ENCODE measurements around the gene CRTC1.

CRTC1 gene

DNA sequence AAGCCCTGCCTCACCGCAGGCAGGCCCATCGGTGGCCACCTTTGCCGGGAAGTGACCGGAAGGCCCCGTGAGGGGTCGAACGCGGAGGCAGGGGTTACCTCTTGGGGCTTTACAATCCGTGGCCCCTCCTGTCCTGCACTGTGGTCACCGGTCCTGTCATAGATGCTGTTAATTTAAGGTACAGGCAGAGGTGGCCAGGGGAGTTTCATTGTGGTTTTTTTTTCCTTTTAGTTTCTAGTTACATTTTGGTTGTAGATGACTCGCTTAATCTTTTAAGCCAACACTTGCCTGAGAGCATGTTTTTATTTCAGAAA is 94.6 kb downstream of the CRTC1 start:
- no peak overlapping the region for H3K4me3 ChIP-seq (ENCODE audit: low read length in 2 of 2)
- H3K27me3 ChIP-seq (ENCODE audit: control insufficient read depth in 1 of 2, insufficient read depth in 2 of 2, low read length in 2 of 2), result peaks cover 0 to 2% of the 10 kb centered on the region in 2 donors
- no peaks in the 10 kb centered on the region for H3K36me3 ChIP-seq (ENCODE audit: control insufficient read depth in 2 of 2, insufficient read depth in 2 of 2, low read length in 2 of 2)
- no peak overlapping the region for H3K9ac ChIP-seq (ENCODE audit: low read length in 2 of 2)
- peaks cover 4% of the 10 kb centered on the region for H3K4me1 ChIP-seq (ENCODE audit: control insufficient read depth, insufficient read depth, low read length)
- H3K9me3 ChIP-seq (ENCODE audit: control insufficient read depth in 2 of 2, low read length in 2 of 2), result no peaks in the 10 kb centered on the region
- no peak overlapping the region for H3K27ac ChIP-seq (ENCODE audit: low read length)

DNA sequence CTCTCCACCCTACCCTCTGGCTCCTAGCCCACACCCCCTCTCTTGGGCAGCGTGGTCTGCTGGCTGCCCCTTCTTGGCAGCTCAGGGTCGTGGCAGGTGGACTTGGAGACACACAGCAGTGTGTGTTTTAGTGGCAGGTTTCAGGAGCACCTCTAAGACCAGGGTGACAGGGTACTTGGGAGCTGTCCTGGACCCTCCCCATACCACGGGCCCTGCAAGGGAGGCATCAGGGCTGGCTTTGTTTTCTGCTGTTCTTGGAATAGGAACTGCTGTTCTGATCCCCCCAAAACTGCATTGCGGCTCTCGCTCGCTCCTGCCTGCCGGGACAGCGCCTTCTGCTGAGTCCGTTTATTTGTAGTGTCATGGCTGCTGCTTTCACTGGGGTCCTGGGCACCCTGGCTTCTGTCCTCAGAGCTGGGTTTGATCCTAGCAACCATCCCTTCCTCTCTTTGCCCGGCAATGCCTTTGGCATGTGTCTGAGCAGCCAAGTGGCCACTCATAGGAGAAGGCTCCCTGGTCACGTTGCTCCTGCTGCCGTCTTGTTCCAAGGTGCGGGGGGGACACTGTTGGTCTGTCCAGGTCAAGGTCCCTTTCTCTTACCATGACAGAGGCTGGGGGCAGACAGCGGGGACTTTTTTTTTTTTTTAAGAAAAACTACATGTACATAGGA is 95.5 kb downstream of the CRTC1 start:
- no peak overlapping the region for H3K4me3 ChIP-seq (ENCODE audit: low read length in 2 of 2)
- H3K27me3 ChIP-seq (ENCODE audit: control insufficient read depth in 1 of 2, insufficient read depth in 2 of 2, low read length in 2 of 2), result peaks cover 0 to 2% of the 10 kb centered on the region in 2 donors
- no peak overlapping the region for H3K9ac ChIP-seq (ENCODE audit: low read length in 2 of 2)
- peaks cover 4% of the 10 kb centered on the region for H3K4me1 ChIP-seq (ENCODE audit: control insufficient read depth, insufficient read depth, low read length)
- no peak overlapping the region for H3K27ac ChIP-seq (ENCODE audit: low read length)
- no peaks in the 10 kb centered on the region for H3K9me3 ChIP-seq (ENCODE audit: control insufficient read depth in 2 of 2, low read length in 2 of 2)
- no peaks in the 10 kb centered on the region for H3K36me3 ChIP-seq (ENCODE audit: control insufficient read depth in 2 of 2, insufficient read depth in 2 of 2, low read length in 2 of 2)

DNA sequence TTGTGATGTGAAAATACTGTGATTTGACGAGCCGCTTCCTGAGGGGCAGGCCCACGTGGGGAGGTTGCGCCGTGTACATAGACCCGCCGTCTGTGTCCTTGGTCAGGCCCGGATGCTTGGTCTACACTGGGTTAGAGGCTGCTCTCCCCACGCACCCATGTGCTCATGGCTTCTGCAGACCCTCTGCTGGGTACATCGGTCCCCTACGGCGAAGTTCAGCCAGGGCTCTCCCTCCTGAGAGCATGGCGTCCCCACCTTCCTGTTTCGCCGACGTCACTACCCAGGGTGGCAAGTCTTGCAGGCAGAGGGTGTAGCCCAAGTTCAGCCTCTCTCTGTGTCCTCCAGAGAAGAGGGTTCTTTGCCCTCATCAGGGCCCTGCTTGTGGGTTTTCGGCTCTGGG is 96.6 kb downstream of the CRTC1 start:
- H3K9me3 ChIP-seq (ENCODE audit: control insufficient read depth in 2 of 2, low read length in 2 of 2), result no peaks in the 10 kb centered on the region
- H3K27me3 ChIP-seq (ENCODE audit: control insufficient read depth in 1 of 2, insufficient read depth in 2 of 2, low read length in 2 of 2), result peaks cover 0 to 5% of the 10 kb centered on the region in 2 donors
- no peak overlapping the region for H3K27ac ChIP-seq (ENCODE audit: low read length)
- H3K4me3 ChIP-seq (ENCODE audit: low read length in 2 of 2), result no peak overlapping the region
- H3K36me3 ChIP-seq (ENCODE audit: control insufficient read depth in 2 of 2, insufficient read depth in 2 of 2, low read length in 2 of 2), result no peaks in the 10 kb centered on the region
- peaks cover 4% of the 10 kb centered on the region for H3K4me1 ChIP-seq (ENCODE audit: control insufficient read depth, insufficient read depth, low read length)
- no peak overlapping the region for H3K9ac ChIP-seq (ENCODE audit: low read length in 2 of 2)

DNA sequence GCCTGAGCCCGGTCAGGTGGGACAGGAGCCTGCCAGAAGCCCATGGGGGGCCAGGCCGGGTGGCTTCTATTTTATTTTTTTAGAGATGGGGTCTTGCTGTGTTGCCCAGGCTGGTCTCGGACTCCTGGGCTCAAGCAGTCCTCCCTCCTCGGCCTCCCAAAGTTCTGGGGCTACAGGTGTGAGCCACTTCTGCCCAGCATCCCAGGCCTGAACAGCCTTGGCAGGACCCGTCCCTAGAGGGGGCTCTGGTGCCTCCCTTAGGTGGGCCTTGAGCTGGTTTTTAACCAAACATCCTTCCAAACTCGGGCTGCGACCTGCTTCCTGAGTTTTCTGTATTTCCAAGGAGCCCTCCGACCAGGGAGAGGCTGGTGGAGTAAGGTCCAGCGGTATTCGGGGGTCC is 97.2 kb downstream of the CRTC1 start:
- H3K9me3 ChIP-seq (ENCODE audit: control insufficient read depth in 2 of 2, low read length in 2 of 2), result no peaks in the 10 kb centered on the region
- no peak overlapping the region for H3K27ac ChIP-seq (ENCODE audit: low read length)
- H3K36me3 ChIP-seq (ENCODE audit: control insufficient read depth in 2 of 2, insufficient read depth in 2 of 2, low read length in 2 of 2), result no peaks in the 10 kb centered on the region
- H3K9ac ChIP-seq (ENCODE audit: low read length in 2 of 2), result no peak overlapping the region
- H3K4me1 ChIP-seq (ENCODE audit: control insufficient read depth, insufficient read depth, low read length), result peaks cover 8% of the 10 kb centered on the region
- H3K4me3 ChIP-seq (ENCODE audit: low read length in 2 of 2), result no peak overlapping the region
- peaks cover 4 to 6% of the 10 kb centered on the region in 2 donors for H3K27me3 ChIP-seq (ENCODE audit: control insufficient read depth in 1 of 2, insufficient read depth in 2 of 2, low read length in 2 of 2)

DNA sequence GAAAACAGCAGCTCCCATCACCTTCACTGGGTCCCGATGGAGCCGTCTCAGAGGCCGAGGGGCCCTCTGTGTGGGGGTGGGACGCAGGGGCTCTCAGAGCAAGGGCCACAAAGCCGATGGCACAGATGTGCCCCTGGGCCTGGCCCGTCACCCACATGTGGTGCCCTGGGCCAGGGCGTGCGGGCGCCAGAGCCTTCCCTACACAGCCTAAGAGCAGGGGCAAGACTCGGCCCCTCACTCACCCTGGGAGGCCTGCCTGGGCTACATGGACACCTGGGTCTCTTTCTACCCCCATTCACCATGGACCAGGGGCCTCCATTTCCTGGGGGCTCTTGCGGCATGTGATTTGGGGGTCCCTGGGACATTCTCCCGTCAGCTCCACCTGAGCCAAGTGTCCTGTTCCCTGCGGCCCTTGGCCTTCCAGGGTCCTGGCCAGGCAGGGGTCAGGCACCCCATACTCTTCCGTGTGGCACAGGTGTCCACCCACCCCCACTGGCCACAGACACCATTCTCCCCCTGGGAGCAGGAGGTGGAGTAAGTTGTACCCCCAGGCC is 97.6 kb downstream of the CRTC1 start:
- Histone ChIP-seq H3K4me1 (ENCODE audit: control insufficient read depth, insufficient read depth, low read length) (peaks cover 10% of the 10 kb centered on the region), H3K9me3 (ENCODE audit: control insufficient read depth in 2 of 2, low read length in 2 of 2) (no peaks in the 10 kb centered on the region), H3K9ac (ENCODE audit: low read length in 2 of 2) (no peak overlapping the region), H3K4me3 (ENCODE audit: low read length in 2 of 2) (no peak overlapping the region), H3K27ac (ENCODE audit: low read length) (no peak overlapping the region), H3K27me3 (ENCODE audit: control insufficient read depth in 1 of 2, insufficient read depth in 2 of 2, low read length in 2 of 2) (peaks cover 6 to 8% of the 10 kb centered on the region in 2 donors), H3K36me3 (ENCODE audit: control insufficient read depth in 2 of 2, insufficient read depth in 2 of 2, low read length in 2 of 2) (no peaks in the 10 kb centered on the region)

DNA sequence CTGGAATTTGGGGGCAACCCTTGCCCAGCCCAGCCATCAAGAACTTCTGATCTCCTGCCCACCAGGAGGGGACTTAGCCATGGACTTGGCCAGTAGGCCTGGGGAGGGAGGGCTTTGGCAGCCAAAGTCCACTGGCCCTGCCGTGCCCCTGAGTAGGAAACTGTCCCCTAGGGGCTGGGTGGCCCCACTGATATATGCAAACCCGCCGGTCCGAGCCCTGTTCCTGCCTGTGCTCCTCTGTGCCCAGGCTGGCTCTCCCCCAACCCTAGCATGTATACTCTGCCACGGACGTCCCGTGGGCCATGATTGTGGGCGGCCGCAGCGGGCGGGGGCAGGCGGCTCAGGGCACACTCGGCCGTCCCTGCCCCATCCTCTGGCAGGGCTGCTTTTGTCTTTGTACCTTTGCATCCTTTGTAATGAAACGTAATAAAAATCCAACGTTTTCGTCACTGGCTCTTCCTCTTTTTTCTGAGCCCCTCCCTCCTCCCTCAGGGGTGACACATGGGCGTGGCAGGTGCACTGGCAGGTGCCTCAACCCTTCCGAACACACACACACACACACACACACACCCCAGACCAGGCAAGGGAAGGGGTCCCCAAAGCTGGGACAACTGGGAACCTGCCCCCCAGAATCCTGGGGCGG is 98.5 kb downstream of the CRTC1 start:
- Histone ChIP-seq H3K27me3 (ENCODE audit: control insufficient read depth in 1 of 2, insufficient read depth in 2 of 2, low read length in 2 of 2) (peaks cover 8 to 13% of the 10 kb centered on the region in 2 donors), H3K27ac (ENCODE audit: low read length) (no peak overlapping the region), H3K36me3 (ENCODE audit: control insufficient read depth in 2 of 2, insufficient read depth in 2 of 2, low read length in 2 of 2) (no peaks in the 10 kb centered on the region), H3K4me3 (ENCODE audit: low read length in 2 of 2) (no peak overlapping the region), H3K9me3 (ENCODE audit: control insufficient read depth in 2 of 2, low read length in 2 of 2) (no peaks in the 10 kb centered on the region), H3K4me1 (ENCODE audit: control insufficient read depth, insufficient read depth, low read length) (peaks cover 13% of the 10 kb centered on the region), H3K9ac (ENCODE audit: low read length in 2 of 2) (no peak overlapping the region)

DNA sequence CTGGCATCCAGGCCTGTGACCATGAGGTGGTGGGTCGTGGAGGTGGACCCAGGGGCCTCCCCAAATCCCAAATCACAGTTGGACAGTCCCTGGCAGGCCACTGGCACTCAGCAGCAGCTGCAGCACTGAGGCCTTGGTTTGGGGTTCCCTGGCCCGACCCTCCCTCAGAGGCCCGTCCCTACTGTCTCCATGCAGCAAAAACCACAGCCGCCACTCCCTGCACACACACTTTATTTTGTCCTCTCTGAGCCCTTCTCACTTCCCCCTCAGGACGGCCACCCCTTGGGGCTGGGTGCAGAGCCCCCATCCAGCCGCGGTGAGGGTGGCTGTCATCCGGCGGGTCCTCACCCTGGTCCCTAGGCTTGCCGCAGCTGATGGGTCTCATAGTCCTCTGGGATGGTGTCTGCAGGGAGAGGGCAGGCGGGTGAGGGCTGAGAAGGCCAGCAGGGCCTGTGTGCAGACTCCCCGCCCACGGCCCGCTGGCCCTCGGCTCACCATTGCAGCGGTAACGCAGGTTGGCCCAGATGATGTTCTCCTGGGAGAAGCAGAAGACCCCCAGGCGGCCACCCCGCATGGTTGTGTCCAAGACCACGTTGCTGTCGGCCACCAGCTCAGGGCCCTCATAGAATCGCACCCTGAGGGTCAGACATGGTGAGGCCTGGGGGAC is 99.2 kb downstream of the CRTC1 start:
- no peak overlapping the region for H3K27ac ChIP-seq (ENCODE audit: low read length)
- H3K36me3 ChIP-seq (ENCODE audit: control insufficient read depth in 2 of 2, insufficient read depth in 2 of 2, low read length in 2 of 2), result no peaks in the 10 kb centered on the region
- H3K9ac ChIP-seq (ENCODE audit: low read length in 2 of 2), result no peak overlapping the region
- H3K4me3 ChIP-seq (ENCODE audit: low read length in 2 of 2), result no peak overlapping the region
- H3K4me1 ChIP-seq (ENCODE audit: control insufficient read depth, insufficient read depth, low read length), result peaks cover 13% of the 10 kb centered on the region
- H3K27me3 ChIP-seq (ENCODE audit: control insufficient read depth in 1 of 2, insufficient read depth in 2 of 2, low read length in 2 of 2), result peaks cover 14 to 20% of the 10 kb centered on the region in 2 donors
- no peaks in the 10 kb centered on the region for H3K9me3 ChIP-seq (ENCODE audit: control insufficient read depth in 2 of 2, low read length in 2 of 2)

DNA sequence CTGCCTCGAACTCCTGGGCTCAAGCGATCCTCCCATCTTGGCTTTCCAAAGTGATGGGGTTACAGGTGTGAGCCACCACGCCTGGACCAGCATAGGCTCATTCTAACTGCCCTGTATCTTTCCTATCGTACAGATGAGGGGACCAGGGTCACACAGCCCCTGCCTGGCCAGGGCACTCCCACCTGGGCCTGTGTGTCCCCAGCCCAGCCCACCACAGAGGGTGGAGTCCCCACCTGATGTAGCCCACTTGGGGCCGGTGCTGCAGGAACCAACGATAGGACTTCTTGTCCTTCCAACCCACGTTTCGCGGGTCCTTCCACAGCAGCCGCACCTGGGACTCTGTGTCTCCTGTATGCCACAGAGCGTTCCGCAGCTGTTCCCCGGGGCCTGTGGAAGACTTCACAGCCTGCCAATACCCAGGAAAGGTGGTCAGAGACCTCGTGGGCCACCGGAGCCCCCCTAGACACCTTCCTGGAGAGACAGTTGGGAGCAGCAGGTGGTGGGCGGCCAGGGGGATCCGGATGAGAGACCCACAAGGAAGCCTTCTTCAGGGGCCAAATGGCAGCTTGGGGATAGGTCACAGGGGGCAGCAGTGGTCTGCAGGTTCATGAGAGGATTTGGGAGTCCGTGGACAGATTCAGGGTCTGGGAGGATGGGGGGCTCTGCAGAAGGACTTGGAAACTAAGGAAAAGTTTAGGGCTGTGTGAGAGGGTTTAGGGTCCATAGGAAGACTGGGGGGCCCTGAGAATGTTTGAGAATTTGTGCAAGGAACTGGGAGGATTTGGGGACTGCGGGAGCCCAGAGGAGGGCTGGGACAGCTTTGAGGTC is 100.7 kb downstream of the CRTC1 start:
- no peaks in the 10 kb centered on the region for H3K9me3 ChIP-seq (ENCODE audit: control insufficient read depth in 2 of 2, low read length in 2 of 2)
- H3K27me3 ChIP-seq (ENCODE audit: control insufficient read depth in 1 of 2, insufficient read depth in 2 of 2, low read length in 2 of 2), result peaks cover 20 to 32% of the 10 kb centered on the region in 2 donors
- H3K9ac ChIP-seq (ENCODE audit: low read length in 2 of 2), result no peak overlapping the region
- no peak overlapping the region for H3K4me3 ChIP-seq (ENCODE audit: low read length in 2 of 2)
- H3K27ac ChIP-seq (ENCODE audit: low read length), result no peak overlapping the region
- H3K36me3 ChIP-seq (ENCODE audit: control insufficient read depth in 2 of 2, insufficient read depth in 2 of 2, low read length in 2 of 2), result no peaks in the 10 kb centered on the region
- peaks cover 18% of the 10 kb centered on the region for H3K4me1 ChIP-seq (ENCODE audit: control insufficient read depth, insufficient read depth, low read length)

DNA sequence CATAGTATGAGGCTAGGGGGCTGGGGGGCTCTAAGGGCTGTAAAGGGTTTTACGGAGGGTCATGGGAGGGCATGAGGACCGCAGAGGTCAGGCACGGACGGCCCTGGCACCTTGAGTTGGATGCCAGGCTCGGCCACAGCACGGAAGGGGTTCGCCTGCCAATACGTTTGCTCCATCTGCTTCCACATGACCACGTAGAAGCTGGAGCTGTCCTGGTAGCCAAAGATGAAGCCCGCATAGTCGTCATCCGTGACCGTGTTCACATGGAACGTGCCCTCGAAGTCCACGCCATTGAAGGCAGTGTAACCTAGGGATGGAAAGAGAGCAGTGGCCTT is 101.3 kb downstream of the CRTC1 start:
- Histone ChIP-seq H3K4me3 (ENCODE audit: low read length in 2 of 2) (no peak overlapping the region), H3K27ac (ENCODE audit: low read length) (no peak overlapping the region), H3K36me3 (ENCODE audit: control insufficient read depth in 2 of 2, insufficient read depth in 2 of 2, low read length in 2 of 2) (no peaks in the 10 kb centered on the region), H3K4me1 (ENCODE audit: control insufficient read depth, insufficient read depth, low read length) (peaks cover 22% of the 10 kb centered on the region), H3K9me3 (ENCODE audit: control insufficient read depth in 2 of 2, low read length in 2 of 2) (no peaks in the 10 kb centered on the region), H3K9ac (ENCODE audit: low read length in 2 of 2) (no peak overlapping the region), H3K27me3 (ENCODE audit: control insufficient read depth in 1 of 2, insufficient read depth in 2 of 2, low read length in 2 of 2) (peaks cover 25 to 38% of the 10 kb centered on the region in 2 donors)

Measured in stomach smooth muscle (tissue), 2 donors.